Activated CD4-positive, alpha-beta T cell treated with anti-CD3 and anti-CD28 coated beads, Interleukin-2, Interleukin-4, amounts not matched to agents 100 ng/mL and 50 ng/mL, durations not matched to agents 16 hours and 8 hours (primary cell): ENCODE data around the gene CATSPERD.
"Not testable (repeated sequence)": the region's sequence is repeated elsewhere in the genome, so short reads cannot be mapped to it uniquely, and the experiment has no call there.

Experiments
- DNase-seq: peaks from one replicate; pipeline ENCODE4 v3.0.0-alpha.2; 2020; ENCODE audit warnings: low spot score

The CATSPERD gene

DNA sequence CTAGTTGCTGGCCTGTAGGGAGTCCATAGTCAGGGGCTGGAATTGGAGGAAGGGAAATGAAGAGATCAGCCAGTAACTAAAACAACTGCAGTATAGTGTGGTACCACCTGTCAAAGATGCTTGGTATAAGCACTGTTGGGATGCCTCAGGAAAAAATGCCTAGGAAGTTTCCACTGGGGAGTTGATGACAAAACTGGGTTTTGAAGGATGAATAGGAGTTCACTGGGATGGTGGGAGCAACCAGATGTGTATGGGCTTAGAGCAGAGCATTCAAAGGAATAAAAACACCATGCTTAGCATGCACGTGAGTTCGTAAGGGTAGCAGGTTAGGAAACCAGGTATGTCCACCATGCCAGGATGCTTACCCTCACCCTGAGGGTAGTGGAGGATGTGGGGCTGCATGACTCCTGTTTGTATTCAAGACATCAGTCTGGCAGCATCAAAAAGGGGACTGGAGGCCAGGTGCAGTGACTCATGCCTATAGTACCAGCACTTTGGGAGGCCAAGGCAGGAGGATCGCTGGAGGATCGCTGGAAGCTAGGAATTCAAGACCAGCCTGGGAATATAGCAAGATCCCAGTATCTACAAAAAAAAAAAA lies 7.1 kb downstream of the CATSPERD start:
- DNase-seq, result no peak

DNA sequence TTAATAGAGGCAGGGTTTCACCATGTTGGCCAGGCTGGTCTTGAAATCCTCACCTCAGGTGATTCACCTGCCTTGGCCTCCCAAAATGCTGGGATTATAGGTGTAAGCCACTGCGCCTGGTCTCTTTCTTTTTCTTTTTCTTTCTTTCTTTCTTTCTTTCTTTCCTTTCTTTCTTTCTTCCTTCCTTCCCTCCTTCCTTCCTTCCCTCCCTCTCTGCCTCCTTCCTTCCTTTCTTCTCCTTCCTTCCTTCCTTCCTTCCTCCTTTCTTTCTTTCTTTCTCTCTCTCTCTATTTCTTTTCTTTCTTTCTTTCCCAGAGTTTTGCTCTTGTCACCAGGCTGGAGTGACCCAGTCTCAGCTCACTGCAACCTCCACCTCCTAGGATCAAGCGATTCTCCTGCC lies 12.7 kb downstream of the CATSPERD start:
- DNase-seq, result not testable (repeated sequence)

DNA sequence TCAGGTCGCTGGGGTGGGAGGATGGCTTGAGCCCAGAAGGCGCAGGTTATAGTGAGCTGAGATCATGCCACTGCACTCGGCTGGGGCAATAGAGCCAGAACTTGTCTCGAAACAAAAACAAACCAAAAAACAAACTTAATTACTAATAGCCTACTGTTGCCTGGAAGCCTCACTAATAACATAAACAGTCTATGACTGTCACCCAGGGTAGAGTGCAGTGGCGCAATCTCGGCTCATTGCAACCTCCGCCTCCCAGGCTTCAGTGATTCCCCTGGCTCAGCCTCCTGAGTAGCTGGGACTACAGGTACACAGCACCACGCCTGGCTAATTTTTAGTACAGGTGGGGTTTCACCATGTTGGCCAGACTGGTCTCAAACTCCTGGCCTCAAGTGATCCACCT lies 18.0 kb downstream of the CATSPERD start:
- no peak for DNase-seq

GRCh38 chr19:5742051-5742450 lies 21.6 kb downstream of the CATSPERD start:
- DNase-seq, result no peak

DNA sequence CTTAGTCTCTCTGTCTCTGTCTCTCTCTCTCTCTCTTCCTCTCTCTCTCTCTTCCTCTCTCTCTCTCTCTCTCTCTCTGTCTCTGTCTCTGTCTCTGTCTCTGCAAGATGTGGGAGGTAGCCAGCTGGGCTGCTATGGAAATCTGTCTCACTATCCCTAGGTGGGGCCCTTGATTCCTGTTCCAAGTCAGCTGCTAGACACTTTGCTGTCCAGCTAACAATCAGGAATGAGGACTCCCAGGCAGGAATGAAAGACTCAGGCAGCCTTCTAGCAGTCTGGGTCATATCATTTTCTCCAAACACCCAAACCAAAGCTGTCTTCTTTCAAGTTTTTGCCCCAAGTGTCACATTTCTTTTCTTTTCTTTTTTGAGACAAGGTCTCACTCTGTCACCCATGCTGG lies 23.2 kb downstream of the CATSPERD start:
- no peak for DNase-seq

DNA sequence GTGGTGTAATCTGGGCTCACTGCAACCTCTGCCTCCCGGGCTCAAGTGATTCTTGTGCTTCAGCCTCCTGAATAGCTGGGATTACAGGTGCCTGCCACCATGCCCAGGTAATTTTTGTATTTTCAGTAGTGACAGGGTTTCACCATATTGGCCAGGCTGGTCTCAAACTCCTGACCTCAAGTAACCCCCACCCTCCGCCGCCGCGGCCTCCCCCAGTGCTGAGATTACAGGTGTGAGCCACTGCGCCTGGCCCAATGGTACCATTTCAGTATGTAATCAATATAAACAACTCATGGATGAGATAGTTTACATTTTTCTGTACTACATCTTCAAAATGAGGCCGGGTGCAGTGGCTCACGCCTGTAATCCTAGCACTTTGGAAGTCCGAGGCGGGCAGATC lies 24.6 kb downstream of the CATSPERD start:
- not testable (repeated sequence) for DNase-seq

GRCh38 chr19:5748920-5749319 lies 28.5 kb downstream of the CATSPERD start:
- not testable (repeated sequence) for DNase-seq

- no peak for DNase-seq
Observed at GRCh38 chr19:5749505-5749904, 29.1 kb downstream of the CATSPERD start.

DNA sequence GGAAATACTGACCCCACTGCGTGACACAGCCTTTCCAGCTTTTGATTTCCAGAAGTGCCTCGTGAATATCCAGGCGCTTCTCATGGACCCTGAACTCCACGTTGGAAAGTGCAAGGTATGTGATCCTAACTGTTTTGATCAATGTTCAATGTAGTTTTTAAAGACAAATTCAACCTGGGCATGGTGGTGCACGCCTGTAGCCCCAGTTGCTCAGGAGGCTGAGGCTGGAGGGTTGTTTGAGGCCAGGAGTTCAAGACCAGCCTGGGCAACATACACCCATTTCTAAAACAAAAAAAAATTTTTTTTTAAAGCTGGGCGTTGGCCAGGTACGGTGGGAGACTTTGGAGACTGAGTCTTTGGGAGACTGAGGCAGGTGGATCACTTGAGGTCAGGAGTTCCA lies 31.3 kb downstream of the CATSPERD start:
- DNase-seq, result no peak

DNA sequence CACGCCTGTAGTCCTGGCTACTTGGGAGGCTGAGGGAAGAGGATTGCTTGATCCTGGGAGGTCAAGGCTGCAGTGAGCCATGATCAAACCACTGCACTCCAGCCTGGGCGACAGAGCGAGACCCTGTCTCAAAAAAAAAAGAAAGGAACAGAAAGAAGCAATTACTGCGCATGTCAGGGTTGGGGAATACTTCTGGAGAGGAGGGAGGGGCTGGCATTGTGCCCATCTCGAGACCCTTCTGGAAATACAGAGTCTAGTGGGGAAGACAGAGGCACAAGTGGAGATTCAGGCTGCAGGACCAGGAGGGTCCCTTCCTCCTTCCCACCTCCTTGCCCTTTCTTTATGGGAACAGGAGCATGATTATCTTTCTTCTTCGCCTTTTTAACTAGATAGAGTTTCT lies 33.3 kb downstream of the CATSPERD start:
- no peak for DNase-seq

GRCh38 chr19:5762608-5763217 lies 42.3 kb downstream of the CATSPERD start:
- DNase-seq, result no peak

DNA sequence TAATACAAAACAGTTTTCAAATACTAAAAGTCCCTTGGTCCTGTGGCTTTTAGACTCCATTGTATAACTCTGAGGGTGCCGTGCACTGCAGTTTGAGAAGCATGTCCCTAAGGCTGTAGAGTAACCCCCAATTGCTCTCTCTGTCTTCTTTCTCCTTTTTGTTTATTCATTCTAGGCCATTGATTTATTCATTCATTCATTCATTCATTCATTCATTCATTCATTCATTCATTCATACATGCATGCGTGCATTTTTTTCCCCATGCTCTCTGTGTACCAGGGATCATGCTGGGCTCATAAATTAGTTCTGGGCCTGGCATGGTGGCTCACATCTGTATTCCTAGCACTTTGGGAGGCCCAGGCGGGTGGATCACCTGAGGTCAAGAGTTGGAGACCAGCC lies 44.8 kb downstream of the CATSPERD start:
- no peak for DNase-seq

DNA sequence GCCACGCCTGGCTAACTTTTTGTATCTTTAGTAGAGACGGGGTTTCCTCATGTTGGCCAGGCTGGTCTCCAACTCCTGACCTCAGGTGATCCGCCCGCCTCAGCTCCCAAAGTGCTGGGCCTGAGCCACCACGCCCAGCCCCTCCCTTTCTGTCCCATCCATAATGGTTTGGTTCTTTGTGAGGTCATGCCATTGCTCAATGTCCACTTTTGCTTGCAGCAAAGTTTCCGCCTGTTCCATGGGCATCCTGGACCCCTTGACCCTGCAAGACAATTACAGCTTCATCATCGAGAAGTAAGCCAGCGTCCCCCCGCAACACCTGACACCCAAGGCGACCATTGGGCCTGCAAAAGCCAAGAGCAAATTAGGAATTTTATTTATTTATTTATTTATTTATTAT lies 47.5 kb downstream of the CATSPERD start:
- DNase-seq, result no peak

DNA sequence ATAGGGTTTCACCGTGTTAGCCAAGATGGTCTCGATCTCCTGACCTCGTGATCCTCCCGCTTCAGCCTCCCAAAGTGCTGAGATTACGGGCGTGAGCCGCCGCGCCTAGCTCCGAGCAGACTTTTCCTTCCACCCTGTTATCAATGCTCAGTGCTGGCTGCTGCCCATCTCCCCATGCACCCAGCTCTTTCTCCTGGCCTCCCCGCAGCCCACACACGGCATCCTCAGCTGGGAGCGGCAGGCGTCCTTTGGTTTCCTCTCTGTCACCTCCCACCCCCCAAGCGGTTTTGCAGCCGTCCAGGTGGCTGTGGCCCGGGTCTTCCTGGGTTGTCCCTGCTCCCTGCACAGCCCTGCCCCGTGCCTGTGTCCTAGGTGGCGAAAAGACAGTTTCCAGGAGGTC lies 52.0 kb downstream of the CATSPERD start:
- no peak for DNase-seq

GRCh38 chr19:5773276-5773675 lies 52.8 kb downstream of the CATSPERD start:
- DNase-seq, result no peak

DNA sequence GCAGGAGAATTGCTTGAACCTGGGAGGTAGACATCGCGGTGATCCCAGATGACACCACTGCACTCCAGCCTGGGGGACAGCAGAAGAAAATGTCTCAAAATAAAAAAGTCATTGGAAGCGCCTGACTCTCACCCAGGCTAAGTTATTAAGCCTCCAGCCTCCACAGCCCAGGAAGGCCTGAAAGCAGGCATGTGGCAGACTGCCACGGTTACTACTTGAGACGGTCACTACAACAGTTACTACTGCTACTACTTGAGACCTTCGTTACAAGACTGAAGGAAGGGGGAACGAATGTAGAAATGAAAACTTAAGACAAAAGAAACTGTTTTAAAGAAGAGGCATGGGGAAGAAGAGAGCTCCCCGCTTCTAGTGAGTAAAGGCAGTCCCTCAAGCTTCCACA lies 54.5 kb downstream of the CATSPERD start:
- no peak for DNase-seq

DNA sequence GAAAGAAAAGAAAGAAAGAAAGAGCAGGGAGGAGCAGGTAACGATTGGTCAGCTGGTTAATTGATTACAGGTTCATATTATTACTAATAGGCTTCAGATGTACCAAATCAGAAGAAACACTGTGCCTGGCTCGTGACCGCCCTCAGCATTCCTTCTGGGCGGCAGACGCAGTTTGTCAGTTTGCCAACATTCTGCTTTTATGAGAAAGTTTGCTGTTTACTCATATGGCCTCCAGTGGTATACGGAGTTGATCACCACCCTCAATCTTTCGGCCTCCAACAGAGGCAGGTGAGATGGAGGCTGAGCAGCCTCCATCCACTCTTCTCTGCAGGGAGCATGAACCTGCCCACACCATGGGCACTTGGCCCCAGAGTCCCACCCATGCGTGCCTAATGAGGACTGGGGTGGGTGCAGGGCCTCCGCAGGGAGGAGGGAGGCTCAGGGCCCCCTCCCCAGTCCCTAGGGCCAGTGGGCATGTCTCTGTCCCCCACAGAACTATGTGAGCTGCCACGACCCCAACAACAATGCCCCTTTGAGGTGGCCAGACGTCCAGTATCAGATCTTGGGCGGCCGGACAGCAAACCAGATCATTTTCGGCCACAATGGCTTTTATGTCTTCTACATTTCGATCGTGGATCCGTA lies 55.4 kb downstream of the CATSPERD start:
- no peak for DNase-seq

GRCh38 chr19:5778402-5778801 lies 58.0 kb downstream of the CATSPERD start:
- DNase-seq, result no peak

GRCh38 chr19:5780916-5781315 lies 60.5 kb downstream of the CATSPERD start:
- DNase-seq, result not testable (repeated sequence)

GRCh38 chr19:5782322-5782721 lies 61.9 kb downstream of the CATSPERD start:
- no peak for DNase-seq

DNA sequence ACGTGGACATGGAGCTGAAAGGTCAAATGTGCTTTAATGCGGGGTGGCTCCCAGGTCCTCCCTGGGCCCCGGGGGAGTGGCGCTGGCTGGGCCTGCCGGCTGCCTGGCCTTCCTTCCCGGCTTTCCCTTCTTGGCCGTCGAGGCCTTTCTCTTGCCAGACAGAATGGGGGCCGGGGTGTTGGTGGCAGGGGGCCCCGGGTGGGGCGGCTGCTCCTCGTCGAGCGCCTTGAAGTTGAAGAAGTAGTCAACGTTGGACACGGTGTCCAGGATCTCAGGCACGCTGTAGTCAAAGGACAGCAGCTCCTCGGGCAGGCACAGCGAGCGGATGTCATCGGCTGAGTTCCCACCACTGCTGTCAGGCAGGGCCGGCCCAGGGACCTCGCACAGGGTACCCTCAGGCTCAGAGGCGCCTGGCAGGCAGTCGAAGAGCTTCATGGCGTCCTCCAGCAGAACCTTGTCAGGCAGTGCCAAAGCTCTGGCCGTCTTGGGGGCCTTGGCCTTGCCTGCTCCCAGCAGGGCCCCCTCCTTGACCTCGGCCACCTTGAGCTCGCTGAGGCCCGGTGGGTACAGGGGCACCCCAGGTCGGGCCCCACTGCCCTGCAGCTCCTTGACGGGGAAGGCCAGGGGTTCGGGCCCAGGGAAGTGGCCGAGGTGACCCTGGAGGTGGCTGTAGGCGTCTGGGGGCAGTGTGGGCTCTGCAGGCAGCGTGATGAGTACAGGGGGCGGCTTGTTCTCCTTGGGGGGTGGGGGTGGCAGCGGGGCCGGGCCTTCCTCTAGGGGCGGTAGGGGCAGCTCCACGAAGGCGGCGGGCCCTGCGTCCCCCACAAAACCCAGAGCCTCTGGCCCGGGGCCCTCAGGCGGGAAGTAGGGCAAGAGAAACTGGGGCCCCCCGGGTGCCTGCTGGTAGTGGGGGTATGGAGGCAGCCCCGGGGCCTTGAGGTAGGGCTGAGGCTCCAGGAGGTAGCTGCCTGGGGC lies 62.8 kb downstream of the CATSPERD start:
- no peak for DNase-seq

DNA sequence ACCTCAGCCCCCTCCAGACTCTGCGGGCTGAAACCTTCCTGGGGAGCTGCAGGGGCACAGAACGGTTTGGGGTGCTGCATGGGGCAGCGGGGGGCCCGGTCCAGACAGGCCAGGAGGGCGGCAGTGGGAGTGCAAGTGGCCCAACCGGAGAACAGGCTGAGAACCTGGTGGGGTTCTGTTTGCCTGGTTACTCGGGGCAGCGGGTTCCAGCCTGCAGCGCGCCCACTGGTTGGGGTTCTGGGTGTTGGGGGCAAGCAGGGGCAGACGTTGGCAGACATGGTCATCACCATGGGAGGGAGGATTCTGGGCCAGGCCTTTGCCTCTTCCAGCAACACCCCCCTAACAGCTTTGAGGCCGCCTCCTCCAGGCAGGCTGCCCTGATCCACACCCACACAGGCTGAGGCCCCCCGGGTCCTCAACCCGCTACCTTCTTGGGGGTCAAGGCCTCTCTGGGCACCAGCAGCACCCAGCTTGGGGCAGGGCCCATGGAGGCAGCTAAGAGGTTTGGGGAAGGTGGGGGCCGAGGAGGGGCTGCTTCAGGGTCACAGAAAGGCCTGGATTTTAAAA lies 64.2 kb downstream of the CATSPERD start, which contains the start of gene PRR22:
Gene PRR22 (minus strand): TSS at position 166 of the 567 bp plus-strand sequence. CDS start 86 bp downstream, at position 80.
- DNase-seq, result no peak
